DMS79 treated with DMSO at 0.1 percent for 48 hours (cell line): ENCODE data around the gene IKZF4.

Source experiments
- DNase-seq: peaks from one replicate; lab custom pipeline; 2025; lab: John Stamatoyannopoulos, UW

The IKZF4 gene

DNA sequence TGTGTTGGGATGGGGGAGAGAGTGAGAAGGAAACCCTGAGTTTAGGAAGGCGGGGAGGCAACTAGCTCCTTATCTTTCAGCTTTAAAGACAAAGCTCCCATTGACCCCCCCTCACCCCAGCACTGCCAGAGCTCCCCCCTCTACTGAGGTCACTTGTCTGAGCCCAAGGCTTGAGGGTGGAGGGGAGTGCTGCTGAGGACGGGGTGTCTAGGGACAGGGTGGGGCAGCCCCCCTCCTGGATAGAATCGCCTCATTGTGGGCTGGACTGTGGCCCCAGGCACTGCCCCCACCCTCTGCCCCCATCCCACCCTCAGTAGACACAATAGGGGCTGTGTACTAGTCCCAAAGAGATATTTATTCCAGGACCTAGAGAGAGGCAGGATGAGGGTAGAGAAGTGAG lies 62.1 kb downstream of the IKZF4 start:
- DNase-seq = no peak

DNA sequence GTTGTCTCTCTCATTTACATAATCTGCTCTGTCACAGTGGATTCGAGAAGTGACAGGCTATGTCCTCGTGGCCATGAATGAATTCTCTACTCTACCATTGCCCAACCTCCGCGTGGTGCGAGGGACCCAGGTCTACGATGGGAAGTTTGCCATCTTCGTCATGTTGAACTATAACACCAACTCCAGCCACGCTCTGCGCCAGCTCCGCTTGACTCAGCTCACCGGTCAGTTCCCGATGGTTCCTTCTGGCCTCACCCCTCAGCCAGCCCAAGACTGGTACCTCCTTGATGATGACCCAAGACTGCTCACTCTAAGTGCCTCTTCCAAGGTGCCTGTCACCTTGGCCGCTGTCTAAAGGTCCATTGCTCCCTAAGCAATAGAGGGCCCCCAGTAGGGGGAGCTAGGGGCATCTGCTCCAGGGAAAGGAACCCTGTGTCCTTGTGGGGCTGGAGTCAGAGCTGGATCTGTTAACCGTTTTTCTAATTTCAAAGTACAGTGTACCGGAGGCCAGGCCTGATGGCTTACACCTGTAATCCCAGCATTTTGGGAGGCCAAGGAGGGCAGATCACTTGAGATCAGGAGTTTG lies 64.2 kb downstream of the IKZF4 start:
- DNase-seq = no peak

DNA sequence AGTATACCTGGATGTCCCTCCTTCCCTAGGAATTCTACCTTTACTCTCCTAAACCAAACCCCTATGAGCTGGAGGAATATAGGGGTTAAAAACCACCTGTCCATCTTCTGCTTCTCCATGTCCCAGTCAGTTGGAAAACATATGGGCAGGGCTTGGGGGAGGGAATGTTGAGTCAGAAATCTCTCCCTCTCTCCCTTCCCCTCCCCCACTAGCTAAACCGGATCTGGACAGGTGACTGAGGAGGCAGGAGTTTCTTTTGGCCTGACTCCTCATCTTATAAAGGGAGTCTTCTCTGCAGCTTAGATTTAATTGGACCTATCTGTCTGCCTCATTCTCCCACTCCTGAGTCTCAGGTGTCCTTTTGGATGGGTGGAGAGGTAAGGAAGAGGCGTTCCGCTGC lies 65.3 kb downstream of the IKZF4 start:
- no peak for DNase-seq

- no peak for DNase-seq
Observed at GRCh38 chr12:56086608-56087007, 65.8 kb downstream of the IKZF4 start.

DNA sequence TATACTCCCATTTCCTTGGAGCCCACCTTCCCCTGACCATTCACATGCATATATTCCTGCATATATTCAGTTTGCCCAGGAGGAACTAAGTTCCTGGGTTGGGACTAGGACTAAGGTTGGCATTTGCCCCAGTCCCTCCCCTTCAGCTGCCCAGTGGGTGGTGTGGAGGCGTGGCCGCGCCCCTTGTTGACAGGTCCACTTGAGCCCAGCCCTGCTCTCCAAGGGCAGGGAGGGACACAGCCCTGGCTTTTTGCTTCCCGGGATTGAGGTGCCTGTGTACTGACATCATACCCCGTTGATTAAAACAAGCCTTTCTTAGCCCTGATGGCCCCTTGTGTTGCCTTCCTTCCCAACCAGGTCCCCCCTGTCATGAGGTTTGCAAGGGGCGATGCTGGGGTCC lies 66.4 kb downstream of the IKZF4 start:
- no peak for DNase-seq
